Astrocyte of the cerebellum (primary cell): ENCODE data around the gene SH3BP5.
A peak's percentile ranks its signal among the peaks of the same experiment; 100 is the strongest.

Experiments
- DNase-seq: peaks from one replicate; pipeline ENCODE4 v3.0.0-alpha.2; 2011; ENCODE audit warnings: low read depth
- H3K4me3 ChIP-seq: 2 replicates; pipeline ENCODE4 v1.5.1; 2011; ENCODE audit warnings: mild to moderate bottlenecking, low read depth, low read length, moderate library complexity
- in situ Hi-C: cut with HindIII; loops from 2 replicates; pipeline ENCODE4 v1.10.0; 2017; ENCODE audit warnings: low sequenced_read_pairs
- TF ChIP-seq, protein P1 (sequence below): IDR thresholded peaks from 2 replicates; pipeline ENCODE4 v1.5.1; 2012; ENCODE audit warnings: low read length, low read depth, moderate library complexity, mild to moderate bottlenecking; ENCODE audit errors: missing control alignments

The SH3BP5 gene

DNA sequence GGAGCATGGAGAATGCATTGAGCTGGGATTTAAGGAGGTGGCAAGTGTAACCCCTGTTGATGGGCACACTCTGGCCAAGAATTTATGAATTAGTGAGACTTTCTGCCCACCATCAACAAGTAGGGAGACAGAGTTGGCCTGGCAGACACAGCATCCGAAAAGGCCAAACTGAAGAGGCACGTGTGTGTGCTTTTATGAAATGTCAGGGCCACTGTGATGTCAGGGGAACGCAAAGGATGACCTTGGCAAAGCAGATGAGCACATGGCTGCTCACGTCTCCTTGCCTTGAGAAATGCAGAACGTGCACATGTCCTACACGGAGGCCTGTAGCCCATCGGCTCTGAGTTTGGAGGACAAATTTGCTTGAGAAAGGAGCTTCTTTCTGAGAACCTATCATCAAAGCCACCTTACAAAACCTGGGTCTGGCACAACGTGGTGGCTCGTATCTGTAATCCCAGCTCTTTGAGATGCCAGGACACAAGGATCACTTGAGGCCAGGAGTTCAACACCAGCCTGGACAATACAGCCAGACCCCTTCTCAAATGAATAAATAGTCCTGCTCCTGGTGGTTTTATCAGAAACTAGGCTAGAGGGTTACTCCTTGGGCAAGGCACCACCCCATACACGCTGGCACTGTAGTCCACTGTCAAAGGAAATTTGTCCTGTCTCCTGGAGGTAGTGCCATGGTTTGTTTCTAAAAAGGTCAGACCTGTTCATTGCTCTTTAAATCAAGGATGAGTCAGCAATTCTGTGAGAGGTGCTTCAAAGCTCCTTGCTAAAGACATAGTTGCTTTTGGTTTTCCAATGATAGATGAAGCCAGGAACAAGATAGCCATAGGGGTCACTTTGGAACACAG lies 941 bp upstream of the SH3BP5 start:
- H3K4me3 ChIP-seq: no peak overlapping the region
- in situ Hi-C loops: no loop called here
- DNase-seq: no peak
- TF ChIP-seq, protein P1, sequence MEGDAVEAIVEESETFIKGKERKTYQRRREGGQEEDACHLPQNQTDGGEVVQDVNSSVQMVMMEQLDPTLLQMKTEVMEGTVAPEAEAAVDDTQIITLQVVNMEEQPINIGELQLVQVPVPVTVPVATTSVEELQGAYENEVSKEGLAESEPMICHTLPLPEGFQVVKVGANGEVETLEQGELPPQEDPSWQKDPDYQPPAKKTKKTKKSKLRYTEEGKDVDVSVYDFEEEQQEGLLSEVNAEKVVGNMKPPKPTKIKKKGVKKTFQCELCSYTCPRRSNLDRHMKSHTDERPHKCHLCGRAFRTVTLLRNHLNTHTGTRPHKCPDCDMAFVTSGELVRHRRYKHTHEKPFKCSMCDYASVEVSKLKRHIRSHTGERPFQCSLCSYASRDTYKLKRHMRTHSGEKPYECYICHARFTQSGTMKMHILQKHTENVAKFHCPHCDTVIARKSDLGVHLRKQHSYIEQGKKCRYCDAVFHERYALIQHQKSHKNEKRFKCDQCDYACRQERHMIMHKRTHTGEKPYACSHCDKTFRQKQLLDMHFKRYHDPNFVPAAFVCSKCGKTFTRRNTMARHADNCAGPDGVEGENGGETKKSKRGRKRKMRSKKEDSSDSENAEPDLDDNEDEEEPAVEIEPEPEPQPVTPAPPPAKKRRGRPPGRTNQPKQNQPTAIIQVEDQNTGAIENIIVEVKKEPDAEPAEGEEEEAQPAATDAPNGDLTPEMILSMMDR: no peak

DNA sequence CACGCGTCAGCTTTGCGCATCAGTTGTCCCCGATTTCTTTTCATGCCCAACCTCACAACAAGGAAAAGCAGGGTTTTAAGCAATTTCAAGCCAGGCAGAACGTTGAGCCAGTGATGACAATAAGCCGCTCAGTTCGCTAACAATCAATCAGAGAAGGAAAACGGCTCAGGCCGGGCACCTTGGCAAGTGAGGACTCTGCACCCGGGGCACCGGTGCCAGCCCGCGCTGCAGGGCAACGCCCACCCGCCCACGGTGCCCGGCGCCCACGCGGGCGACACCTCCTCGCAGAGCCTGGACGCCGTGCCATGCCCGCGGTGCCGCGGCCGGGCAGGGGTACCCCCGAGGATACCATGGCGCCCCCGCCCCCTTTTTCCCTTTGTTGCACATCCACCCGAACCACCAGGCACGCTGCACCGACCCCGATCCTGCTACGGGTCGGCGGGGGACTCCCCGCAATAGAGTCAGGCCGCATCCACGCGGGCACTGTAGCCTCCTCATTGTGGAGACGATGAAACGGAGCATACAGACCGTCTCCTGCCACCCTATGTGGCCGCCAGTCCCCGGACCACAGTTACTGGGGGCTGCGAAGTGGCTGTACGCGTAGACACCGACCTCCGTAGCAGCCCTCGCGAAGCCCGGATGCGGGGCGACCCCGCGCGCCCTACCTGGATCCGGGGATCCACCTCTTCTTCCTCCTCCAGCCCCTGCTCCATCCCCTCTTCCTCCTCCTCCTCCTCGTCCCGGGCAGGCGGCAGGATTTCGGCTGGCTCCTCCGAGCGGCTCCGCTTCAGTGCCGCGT lies 581 bp downstream of the SH3BP5 start:
- no peak for DNase-seq
- TF ChIP-seq, protein P1: no peak
- in situ Hi-C loops: no loop called here
- H3K4me3 ChIP-seq: peak overlapping the region; percentile 71

DNA sequence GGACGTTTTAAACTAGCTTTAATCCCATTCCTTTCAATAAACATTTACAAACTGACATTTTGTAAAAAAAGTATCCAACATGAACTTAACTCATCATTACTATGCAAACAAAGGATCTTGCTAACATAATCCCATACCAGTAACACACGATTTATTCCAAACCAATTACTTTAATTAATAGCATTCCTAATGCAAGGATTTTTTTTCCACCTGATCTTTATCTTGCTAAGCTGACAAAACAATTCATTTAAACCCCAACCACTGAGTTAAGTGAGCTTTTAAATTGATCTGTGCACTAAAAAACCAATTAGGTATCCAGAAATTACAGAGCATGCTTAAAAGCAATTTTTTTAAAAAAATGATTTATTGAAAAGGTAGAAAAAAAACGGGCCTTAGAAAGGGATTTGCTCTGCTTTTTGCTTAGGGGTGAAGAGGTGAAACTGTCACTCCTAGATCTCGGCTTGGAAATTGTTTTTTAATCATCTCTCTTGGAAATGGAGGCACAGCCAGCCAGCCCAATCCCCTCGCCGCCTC lies 1.2 kb downstream of the SH3BP5 start:
- H3K4me3 ChIP-seq: peak overlapping the region; percentile 71
- in situ Hi-C loops: no loop called here
- TF ChIP-seq, protein P1: peak; percentile 7
- no peak for DNase-seq

DNA sequence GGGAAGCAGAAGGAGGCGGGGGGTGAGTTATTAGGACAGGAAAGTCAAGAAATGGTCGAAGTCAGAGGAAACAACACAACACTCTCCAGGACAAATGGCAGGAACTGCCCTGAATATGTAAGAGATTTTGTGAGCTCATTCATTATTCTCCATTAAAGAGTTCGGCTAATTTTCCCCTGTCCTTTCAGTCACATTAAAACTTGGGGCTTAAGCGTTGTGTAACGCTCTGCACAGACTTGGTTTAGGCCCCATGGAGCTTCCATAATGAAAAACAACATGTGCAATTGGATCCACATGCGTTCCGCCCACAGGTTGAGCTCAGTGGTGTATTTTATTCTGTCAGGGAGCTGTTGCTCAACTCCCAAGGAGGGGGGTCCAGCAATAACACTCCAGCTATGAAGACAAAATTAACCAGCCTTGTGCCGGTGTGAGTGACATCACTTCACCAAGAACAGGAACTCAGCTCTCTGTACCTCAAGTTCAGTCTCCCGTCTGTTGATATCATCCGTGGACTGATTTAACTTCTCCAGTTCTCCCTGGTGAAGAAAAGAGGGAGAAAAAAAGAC lies 2.3 kb downstream of the SH3BP5 start:
- in situ Hi-C loops: no loop called here
- H3K4me3 ChIP-seq: no peak overlapping the region
- DNase-seq: no peak
- TF ChIP-seq, protein P1: no peak

DNA sequence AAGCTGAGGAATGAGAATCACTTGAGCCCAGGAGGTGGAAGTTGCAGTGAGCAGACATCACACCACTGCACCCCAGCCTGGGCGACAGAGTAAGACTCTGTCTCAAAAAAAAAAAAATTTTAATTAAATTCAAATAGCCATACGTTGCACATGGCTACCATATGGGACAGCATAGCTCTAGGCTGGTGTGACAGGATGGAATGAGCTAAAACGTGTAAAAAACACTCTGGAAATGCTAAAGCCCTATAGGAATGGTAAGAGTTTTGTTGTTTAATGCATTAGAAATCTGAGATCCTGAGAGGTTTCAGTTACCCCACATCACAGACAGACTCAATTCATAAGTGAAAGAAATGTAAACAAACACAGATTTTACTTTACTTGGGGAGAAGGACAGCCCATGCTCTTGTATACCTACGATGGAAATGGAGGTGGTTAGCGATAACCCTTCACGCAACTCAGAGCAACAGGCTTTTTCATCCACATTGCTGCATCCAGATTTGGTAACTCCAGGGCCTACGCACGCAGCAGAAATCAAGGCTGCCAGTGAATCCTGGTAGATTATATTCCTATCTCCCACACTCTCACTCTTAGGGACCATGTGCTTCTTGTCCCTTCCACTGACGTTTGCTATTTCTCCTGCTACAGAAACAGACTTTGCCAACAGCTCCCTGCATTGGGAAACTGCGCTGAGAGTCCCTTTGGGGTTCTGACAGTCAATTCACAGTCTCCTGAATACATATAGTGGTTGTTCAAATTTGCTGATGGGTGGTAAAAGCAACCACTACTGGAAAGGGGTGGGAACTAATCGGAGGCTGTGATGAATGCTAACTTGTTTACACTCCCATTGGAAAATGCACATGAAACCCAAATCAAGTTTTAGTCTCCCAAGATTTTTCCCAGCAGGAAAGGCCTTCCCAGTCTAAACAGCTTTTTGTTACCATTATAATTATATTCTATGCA lies 3.1 kb downstream of the SH3BP5 start:
- TF ChIP-seq, protein P1: no peak
- H3K4me3 ChIP-seq: no peak overlapping the region
- in situ Hi-C loops: no loop called here
- no peak for DNase-seq

DNA sequence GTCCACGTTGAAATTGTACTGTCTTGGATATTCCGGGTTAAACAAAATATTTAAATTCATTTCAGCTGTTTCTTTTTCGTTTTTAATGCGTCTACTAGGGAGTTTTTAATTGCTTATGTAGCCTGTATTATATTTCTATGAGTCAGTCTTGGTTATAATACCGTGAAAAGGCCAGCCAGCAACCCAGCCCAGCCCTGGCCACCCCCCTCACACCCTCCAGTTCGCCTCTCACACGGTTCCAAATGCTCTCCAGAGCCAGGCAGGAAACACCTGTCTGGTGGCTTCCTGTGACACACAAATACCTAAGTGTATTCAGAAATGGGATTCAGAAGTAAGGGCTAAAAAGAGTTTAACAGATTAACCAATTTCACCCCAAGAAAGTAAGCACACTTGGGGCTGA lies 4.4 kb downstream of the SH3BP5 start:
- in situ Hi-C loops: no loop called here
- DNase-seq: no peak
- TF ChIP-seq, protein P1: no peak
- H3K4me3 ChIP-seq: no peak overlapping the region
